CD4-positive, alpha-beta T cell treated with Interleukin-4 for 4 hours (primary cell): ENCODE measurements around the gene ADCK1.
"Not testable (repeated sequence)": the region's sequence is repeated elsewhere in the genome, so short reads cannot be mapped to it uniquely, and the experiment has no call there.

Source experiments
- DNase-seq: peaks from one replicate; pipeline ENCODE4 v3.0.0-alpha.2; 2020

ADCK1 gene

DNA sequence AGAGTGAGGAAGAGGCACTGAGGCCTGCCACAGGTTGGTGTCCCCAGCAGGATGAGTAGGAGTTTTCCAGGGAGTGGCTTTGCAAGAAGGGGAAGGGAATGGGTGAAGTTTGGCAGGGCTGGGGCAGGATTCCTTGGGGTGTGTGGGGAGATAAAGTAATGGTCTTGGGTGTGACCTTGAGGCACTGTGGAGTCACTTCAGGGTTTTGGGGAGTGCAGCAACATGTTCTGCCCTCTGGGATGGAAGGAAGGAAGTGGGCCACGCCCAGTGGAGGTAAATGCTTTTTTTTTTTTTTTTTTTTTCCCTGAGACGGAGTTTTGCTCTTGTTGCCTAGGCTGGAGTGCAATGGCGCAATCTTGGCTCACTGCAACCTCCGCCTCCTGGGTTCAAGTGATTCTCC lies 108.9 kb downstream of the ADCK1 start:
- no peak for DNase-seq

DNA sequence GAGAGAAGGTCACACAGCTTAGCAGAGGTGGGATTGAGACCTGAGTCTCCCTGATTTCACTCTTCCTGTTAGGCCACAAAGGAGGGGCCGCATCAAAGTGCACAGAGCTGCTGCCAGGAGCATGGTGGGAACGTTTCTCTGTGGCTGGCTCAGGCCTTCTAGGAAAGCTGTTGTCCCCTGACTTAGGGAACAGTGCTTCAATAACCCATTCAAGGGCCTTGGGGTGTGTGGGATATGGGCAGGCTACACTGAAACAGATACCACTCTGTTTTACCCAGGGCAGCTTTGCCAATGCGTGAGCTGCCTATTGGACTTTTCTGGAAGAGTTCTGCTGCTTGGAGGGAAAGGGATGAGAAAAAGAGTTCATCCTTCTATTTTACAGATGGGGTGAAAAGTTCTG lies 110.0 kb downstream of the ADCK1 start:
- DNase-seq, result no peak

DNA sequence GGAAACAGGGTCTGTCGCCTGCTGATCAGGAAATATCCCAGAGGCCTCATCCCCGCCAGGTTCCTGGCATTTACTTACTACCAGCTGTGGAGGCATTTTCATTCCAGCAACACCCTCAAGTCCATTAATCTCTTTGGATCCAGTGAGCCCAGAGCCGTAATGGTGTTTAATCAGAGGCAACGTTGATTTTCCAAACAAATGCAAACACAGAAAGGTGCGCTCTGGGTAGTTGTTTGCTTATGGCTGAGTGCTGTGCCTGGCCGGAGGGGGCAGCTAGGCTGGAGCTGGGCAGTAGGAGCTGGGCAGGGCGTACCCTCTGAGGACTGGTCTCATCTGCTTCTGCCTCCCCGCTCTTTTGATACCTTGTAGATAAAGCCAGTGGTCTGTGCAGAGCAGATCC lies 110.6 kb downstream of the ADCK1 start:
- DNase-seq, result no peak

DNA sequence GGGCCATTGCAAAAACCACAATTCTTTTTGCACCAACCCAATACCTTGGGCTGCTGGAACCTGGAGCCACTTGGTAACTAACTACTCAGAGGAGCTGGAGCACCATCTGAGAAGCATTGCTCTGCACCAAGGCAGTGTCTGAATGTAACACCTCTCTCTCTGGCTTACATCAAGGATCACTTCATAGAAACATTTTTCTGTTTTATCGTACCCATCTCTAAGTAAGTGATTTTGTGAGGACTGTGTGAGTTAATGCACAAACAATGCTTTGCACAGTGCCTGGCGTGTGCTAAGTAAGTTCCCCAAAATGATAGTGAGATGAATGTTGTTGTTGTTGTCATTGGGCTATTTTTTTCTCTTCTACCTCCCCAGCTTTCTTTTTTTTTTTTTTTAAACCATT lies 111.4 kb downstream of the ADCK1 start:
- no peak for DNase-seq

DNA sequence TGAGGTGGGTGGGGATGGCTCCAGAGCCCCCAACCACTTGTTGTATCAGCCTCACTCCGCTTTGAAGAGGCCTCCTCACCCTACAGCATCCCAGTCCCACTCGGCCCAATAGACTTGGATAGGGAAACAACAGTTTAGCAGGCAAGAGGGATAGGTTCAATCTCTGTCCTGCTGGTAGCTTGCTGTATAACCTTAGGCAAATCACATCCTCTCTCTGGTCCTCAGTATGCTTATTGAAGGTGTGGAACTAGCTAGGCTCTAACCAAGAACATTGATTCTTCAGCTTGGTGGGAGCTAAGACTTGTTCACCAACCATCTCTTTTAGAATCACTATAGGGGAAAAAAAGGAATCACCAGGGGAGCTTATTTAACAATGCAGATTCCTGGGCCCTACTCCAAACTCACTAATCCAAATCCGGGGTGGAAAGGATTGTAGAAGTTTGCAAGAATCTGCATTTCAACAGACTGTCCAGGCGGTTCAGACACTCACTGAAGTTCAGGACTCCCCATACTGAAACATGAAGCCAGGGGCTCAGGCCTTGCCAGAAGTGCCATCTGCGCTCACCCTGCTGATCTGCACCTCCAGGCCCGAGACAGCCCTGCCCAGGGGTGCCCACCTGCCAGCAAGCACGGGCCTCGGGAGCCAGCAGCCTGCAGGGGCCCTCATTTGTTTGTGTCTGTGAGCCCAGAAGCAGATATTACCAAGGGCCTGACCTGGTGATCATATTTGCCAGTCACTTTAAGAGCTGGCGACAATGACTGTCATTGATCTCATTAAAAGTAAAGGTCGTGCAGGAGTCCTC lies 113.0 kb downstream of the ADCK1 start:
- DNase-seq, result no peak

DNA sequence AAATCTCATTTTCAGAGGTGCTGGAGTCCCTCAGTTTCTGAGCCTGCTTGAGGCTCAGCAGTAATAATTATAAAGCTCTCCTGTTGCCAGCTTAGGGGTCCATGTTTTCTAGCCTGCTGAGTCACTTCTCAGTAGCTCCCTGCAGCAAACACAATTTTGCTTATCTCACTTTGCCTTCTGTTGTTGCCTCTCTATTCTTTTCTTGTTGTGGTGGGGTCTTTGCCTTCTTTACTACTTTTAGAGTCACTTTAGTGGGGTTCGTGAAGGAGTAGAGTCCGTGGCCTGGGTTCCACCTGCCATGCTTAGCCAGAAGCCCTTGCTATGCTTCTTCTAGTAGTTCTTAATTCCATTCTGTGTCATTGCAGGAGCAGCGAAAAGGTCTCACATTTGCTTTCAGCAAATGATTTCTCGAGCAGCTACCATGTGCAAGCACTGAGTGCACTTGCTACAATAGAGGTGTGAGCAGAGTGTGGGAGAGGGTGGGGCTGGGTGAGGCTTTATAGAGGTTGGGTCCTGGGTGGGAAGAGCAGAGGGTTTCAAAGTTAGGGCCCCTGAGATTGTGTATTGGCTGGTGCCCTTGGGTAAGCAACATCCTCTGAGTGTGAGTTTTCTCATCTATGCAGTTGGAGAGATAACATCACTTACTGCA lies 114.3 kb downstream of the ADCK1 start:
- DNase-seq, result no peak

DNA sequence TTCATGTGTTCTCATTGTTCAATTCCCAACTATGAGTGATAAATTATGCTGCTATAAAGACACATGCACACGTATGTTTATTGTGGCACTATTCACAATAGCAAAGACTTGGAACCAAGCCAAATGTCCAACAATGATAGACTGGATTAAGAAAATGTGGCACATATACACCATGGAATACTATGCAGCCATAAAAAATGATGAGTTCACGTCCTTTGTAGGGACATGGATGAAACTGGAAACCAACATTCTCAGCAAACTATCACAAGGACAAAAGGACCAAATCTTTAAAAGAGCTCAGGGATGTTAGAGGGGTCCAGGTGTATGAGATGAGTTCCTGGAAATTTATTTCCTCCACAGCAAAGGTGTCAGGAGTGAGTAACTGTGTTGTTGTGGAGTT lies 115.5 kb downstream of the ADCK1 start:
- not testable (repeated sequence) for DNase-seq

DNA sequence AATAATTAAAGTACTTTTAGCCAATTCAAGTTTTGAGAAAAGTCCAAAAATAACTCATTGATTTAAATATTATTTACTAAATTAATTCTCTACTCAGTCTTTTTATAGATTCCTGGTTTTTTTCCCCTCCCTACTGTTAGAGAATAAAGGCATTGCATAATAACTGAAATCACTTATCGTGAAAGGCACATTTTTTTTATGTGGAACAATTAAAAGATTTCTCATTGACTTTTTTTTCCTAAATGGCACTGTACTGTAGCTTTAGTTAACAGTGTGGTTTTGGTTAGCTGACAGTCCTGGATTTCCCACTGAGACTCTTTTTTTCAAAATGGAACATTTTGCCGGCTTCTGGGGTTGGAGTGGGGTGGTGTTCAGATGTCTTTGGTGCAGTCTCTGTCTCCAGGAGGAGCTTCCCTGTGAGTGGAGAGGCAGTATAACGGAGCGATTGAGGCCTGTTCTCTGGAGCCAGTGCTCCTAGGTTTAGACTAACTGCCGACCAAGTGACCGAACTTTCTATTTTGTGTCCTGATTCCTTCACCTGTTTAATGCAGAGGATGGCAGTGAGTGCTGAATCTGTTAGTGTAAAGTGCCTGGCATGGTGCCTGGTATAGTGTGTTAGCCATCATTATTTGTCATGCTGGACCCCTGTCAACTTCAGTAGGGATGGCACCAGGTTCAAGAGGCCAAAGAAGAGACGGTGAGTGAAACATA lies 117.7 kb downstream of the ADCK1 start:
- DNase-seq, result no peak

DNA sequence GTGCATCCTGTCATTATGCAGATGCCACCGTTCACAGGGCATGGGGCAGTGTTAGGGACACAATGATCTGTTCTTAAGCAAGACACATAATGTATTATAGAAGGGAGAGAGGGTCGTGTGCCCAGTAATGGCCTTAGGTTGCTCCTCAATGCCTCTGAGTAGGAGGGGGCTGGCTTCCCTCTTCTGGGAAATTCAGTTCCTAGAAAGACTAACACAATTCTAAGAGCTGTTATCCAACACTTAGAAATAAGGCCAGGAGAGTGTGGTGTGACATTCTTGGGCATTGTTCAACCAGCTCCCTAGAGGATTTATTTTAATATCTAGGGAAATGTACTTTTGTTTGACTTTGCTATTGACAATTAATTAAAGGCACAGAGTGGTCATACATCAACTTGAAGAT lies 118.5 kb downstream of the ADCK1 start:
- DNase-seq, result no peak

DNA sequence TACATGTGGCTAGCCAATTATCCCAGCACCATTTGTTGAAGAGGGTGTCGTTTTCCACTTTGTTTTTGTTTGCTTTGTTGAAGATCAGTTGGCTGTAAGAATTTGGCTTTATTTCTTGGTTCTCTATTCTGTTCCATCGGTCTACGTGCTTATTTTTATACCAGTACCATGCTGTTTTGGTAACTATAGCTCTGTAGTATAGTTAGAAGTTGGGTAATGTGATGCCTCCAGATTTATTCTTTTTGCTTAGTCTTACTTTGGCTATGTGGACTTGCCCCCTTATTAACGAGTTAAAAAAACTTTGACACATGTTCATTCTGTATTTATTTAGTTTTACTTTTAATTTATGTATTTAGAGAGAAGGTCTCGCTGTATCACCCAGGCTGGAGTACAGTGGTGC lies 120.4 kb downstream of the ADCK1 start:
- no peak for DNase-seq

DNA sequence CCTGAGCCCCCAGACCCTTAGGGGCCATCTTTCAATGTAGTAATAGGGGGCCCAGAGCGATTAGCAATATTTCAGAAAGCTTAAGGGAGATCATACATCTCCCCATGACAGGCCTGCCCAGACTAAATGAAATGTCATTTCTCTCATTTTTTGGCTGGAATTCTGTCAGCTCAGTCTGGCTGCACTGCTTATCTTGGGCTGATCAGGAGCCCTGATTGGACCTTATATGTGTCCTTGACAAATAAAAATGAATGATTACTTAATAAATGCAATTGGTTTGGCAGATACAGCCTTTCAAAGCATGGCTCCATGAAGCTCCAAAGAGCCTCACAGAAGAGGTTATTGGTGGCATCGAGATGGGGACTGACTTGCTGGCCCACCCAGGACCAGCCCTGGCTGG lies 121.9 kb downstream of the ADCK1 start:
- no peak for DNase-seq

DNA sequence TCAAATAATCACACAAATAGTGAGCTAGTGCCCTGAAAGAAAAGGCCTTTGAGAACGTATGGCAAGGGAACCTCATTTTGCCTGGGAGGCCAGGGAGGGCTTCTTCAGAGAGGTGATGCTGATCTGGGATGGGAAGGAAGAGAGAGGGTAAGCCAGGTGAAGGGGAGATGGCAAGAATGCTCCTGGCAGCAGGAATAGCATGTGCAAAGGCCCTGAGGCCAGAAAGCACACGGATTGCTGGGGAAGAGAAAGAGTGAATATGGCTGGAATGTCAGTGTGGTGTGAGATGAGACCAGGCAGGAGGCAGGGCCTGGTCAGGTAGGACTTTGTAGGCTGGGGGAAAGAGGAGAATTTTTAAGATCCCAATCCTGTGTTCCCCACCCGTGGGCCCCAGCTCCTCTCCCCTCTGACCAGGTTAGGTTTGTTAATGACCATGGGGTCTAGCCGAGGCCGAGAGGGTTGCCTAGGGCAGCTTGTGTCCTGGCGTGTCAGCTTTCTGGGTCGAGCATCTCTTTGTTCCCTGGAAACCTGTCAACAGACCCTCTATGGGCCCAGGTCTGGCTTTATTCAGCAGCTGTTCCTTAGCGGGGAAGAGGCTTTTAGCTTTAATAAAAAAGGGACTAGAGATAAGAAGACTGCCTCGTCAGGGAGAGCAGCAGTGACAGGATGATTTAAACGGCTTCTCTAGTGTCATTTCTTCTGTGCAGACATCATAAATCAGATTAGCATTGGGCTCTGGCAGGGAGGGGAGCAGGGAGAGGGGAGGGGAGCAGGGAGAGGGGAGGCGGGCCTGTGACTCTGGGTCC lies 123.4 kb downstream of the ADCK1 start:
- DNase-seq, result no peak

DNA sequence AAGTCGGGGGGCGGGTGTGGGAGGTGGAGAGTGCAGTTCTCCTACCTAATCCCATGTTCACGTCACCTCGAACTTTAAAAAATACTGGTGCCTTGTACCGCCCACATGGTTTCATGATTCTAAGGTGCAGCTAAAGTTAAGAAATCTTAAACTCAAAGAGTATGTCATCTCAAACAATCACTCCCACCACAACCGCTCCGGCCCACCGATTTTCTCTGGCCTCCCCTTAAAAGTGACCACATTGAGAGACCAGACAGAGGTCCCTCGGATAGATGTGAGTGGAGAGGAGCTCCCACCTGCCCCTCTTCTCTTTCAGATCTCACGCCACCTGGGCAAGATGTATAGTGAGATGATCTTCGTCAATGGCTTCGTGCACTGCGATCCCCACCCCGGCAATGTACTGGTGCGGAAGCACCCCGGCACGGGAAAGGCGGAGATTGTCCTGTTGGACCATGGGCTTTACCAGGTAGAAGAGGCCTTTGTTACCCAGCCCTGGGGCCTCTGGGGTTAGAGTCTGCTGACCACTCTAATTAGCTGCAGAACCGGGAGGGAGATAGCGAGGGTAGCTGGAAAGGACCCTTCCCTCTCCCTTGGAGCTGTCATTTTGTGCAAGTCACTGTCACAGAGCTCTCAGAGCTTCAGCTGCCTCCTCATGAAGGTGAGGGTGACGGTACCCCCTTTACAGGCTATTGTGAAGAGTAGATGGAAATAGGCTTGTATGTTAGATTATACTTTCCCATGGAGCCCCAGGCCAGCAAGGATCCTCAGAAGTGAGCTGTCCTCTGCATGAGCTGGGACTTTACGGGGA lies 124.4 kb downstream of the ADCK1 start:
- no peak for DNase-seq

DNA sequence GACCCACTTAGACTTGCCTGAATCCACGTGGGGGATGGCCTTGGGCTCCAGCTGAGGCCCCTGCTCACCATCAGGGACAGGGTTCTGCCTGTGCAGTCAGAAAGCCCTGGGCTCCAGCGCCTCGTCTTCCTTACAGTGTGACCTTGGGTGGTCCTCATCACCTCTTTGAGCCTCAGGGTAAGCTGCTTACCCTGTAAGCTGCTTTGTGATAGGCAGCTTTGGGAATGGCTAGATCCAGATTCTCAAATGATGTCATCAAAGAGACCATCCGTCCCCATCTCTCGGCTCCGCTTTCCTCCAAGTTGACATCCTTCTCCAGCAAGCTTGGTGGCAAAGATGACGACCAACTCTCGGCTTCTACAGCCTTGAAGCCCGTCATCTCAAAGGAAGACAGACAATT lies 127.0 kb downstream of the ADCK1 start:
- DNase-seq, result no peak

DNA sequence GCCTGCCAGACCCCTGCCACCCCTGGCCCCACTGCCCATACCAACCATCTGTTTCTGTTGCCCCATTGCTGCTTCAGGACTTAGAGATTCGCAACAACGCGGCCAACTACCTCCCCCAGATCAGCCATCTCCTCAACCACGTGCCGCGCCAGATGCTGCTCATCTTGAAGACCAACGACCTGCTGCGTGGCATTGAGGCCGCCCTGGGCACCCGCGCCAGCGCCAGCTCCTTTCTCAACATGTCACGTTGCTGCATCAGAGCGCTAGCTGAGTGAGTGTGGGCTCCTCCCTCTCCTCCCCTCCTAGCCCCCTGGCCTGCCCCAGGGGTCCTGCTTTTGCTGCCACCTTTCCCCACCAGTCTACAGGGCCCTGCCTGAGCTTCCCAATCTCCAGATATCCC lies 131.5 kb downstream of the ADCK1 start:
- DNase-seq, result no peak

DNA sequence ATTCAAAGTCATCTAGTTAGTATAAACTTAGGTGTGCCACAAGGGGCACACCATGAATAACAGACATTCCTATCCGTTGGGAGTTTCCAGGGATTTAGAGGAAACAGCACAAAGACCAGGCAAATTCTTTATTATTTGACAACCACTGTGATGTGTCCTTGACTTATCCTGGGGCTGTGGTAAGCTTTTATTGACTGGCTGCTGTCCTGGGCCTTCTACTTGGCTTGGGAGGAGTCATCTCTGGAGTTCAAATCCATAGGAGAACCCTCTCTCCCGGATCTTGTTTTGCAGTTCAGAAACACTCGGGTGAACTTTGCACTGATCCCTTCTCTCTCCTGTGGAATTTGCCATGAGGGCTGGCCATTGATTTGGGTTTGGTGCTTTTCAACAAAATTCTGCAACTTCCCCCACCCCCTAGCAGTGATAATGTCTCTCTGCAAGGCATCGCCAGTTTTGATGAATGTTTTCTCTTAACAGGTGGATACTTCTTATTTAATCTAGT lies 136.3 kb downstream of the ADCK1 start:
- DNase-seq, result no peak

DNA sequence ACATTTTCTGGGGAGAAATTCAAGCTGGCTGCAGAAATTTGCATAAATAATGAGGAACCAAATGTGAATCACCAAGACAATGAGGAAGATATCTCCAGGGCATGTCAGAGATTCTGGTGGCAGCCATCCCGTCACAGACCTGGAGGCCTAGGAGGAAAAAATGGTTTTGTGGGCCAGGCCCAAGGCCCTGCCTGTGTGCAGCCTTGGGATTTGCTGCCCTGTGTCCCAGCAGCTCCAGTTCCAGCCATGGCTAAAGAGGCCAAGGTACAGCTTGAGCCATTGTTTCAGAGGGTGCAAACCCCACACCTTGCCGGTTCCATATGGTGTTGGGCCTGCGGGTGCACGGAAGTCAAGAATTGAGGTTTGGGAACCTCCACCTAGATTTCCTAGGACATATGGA lies 147.5 kb downstream of the ADCK1 start:
- DNase-seq, result no peak

DNA sequence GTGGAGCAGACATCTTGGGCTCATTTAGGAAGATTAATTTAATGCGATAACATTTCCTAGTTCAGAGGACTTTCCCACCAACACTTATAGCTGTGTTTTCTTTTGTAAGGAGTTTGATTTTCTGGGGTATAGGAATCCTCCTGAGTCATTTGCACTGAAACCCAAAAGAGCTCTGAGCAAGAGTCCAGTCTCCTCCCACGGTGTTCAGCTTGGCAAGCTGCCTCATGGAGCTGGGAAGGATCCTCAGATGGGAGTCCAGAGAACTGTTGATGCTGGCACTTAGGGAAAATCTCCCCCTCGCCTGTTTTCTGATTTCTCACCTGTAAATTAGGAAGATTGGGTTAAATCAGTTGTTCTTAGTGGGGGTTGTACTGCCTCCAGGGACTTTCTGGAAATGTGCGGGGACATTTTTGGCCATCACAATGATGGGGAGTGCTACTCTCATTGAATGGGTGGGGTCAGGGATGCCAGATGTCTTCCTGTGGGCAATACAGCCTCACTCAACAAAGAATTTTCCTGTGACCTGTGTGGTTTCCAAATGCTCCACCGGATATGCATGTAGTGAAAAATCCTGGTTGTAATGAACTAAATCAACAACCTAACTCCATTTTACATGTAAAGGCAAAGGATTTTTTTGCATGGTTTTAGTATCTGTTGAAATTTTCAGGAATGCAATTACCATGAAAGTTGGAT lies 150.6 kb downstream of the ADCK1 start:
- DNase-seq, result no peak

DNA sequence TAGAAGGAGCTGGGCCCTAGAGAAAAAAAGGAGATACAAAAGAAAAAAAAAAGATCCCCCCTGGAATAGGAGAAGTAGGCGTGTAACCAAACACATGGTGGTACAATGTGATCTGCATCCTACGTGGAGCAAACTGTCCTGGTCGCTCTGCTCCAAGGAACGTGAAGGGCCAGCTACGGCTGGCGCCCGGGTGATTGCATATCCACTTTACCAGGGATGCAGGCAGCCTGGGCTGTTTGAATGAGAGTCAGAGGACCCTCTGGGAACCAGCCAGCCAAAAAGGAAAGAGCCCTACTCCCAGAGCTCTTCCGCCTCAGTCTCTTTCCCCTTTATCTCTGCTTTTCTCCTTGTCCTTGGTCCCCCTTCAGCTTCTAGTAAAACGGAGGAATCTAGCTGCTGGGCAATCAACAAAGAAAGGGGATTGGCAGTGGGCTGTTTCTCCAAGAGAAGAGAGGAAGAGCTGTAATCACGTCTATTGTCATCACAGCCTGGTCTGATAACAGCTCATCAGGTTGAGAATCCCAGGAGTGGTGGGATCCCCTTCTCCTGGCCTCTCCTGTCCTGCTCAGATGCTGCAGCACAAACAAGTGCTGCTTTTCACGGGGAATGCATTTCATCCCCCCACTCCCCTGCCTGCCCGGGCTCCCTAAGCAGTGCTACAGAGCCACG lies 156.0 kb downstream of the ADCK1 start:
- DNase-seq, result no peak

DNA sequence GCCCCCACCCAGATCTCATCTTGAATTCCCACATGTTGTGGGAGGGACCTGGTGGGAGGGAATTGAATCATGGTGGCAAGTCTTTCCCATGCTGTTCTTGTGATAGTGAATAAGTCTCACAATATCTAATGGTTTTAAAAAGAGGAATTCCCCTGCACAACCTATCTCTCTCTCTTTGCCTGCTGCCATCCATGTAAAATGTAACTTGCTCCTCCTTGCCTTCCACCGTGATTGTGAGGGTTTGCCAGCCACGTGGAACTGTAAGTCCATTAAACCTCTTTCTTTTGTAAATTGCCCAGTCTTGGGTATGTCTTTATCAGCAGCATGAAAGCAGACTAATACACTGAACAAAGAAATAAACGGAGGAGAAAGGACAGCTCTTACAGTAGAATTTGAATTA lies 159.8 kb downstream of the ADCK1 start:
- not testable (repeated sequence) for DNase-seq
